Prostate gland (tissue), 2 donors: Measurements from ENCODE around the gene PALLD. TPM values are rescaled to one million over a fixed set of nuclear protein-coding genes. Genes with fewer than 3 reads are reported as not detected.

ENCODE experiments used
- DNase-seq: peaks from one replicate; pipeline ENCODE4 v3.0.0-alpha.2; 2019; ENCODE audit warnings: low spot score
- H3K27ac ChIP-seq, 2 donors: fragments of 200-600 bp; sonication (generic); 2 replicates each; pipeline ENCODE4 v1.5.1; 2017 to 2019
- H3K27me3 ChIP-seq: fragments of 200-600 bp; sonication (generic); replicated peaks from 2 replicates; pipeline ENCODE4 v1.5.1; 2019; ENCODE audit not compliant: insufficient read depth
- H3K36me3 ChIP-seq, 2 donors: fragments of 200-600 bp; sonication (generic); 1 replicate in 1 of 2; 2 replicates in 1 of 2; pipeline versions ENCODE4 v1.5.1 to v1.8.1; 2017 to 2019
- H3K4me1 ChIP-seq: fragments of 200-600 bp; sonication (generic); replicated peaks from 2 replicates; pipeline ENCODE4 v1.5.1; 2019
- H3K4me3 ChIP-seq, 2 donors: fragments of 200-600 bp; sonication (generic); 2 replicates each; pipeline ENCODE4 v1.5.1; 2017 to 2019
- H3K9me3 ChIP-seq: fragments of 200-600 bp; sonication (generic); 2 replicates; pipeline ENCODE4 v1.5.1; 2017
- CTCF ChIP-seq, 4 experiments: fragments of 200-600 bp in 2 of 4; fragments of 450-650 bp in 2 of 4; sonication (generic) in 2 of 4; IDR thresholded peaks; 1 replicate in 3 of 4; 2 replicates in 1 of 4; pipeline ENCODE4 v1.5.1; 2016 to 2019; ENCODE audit warnings: antibody characterized with exemption in 4 of 4, mild to moderate bottlenecking in 2 of 4, moderate library complexity in 2 of 4
- POLR2A ChIP-seq: fragments of 450-650 bp; IDR thresholded peaks from one replicate; pipeline ENCODE4 v1.6.1; 2016; ENCODE audit warnings: antibody characterized with exemption, mild to moderate bottlenecking
- POLR2AphosphoS5 ChIP-seq: sonication (generic); formaldehyde crosslinking; IDR thresholded peaks from one replicate; pipeline ENCODE4 v1.6.1; 2017; ENCODE audit warnings: antibody characterized with exemption
- WGBS: methylation state at CpG from one replicate; pipeline ENCODE4 v1.1.5; 2018; 5-methylcytosine and 5-hydroxymethylcytosine counted together
- intact Hi-C: fragments of 100-400 bp; cut with DNase I; formaldehyde crosslinking; loops from one replicate; pipeline ENCODE4 v1.14.2; 2022
- total RNA-seq, 2 donors: library from RNA; depleted of rRNA; stranded (reverse); fragments of >200 nt; gene quantifications; one replicate each; pipeline ENCODE4 v1.1.0, GENCODE V29; 2016

Gene PALLD
- total RNA-seq, 2 donors from 2014 or later, result 252 TPM

- Histone ChIP-seq H3K27ac (no peak overlapping the region), H3K4me1 (no peaks in the 10 kb centered on the region), H3K9me3 (no peaks in the 10 kb centered on the region), H3K4me3 (no peak overlapping the region), H3K36me3 (no peaks in the 10 kb centered on the region), H3K27me3 (no peaks in the 10 kb centered on the region)
- DNase-seq, result no peak
- 82% methylated on average over 3 of the region's 3 CpGs for WGBS
- intact Hi-C loops, result no loop called here
- TF ChIP-seq CTCF (IDR thresholded peaks at IDR 0.05) (no peak), POLR2A (no peak), POLR2AphosphoS5 (no peak)
Observed at GRCh38 chr4:168605411-168605810, 108.6 kb downstream of the PALLD start.

- 90% methylated on average over 5 of the region's 5 CpGs for WGBS
- H3K4me3 ChIP-seq, result no peak overlapping the region
- intact Hi-C loops, result no loop called here
- no peaks in the 10 kb centered on the region for H3K9me3 ChIP-seq
- H3K4me1 ChIP-seq, result no peaks in the 10 kb centered on the region
- H3K27ac ChIP-seq, result no peak overlapping the region
- no peak for DNase-seq
- TF ChIP-seq CTCF (IDR thresholded peaks at IDR 0.05) (no peak), POLR2AphosphoS5 (no peak), POLR2A (no peak)
- no peaks in the 10 kb centered on the region for H3K27me3 ChIP-seq
- H3K36me3 ChIP-seq, result no peaks in the 10 kb centered on the region
Observed at GRCh38 chr4:168607215-168607614, 110.4 kb downstream of the PALLD start.

GRCh38 chr4:168608771-168609170 lies 111.9 kb downstream of the PALLD start:
- 84% methylated on average over 4 of the region's 4 CpGs for WGBS
- Histone ChIP-seq H3K27ac (no peak overlapping the region), H3K27me3 (no peaks in the 10 kb centered on the region), H3K36me3 (no peaks in the 10 kb centered on the region), H3K4me1 (no peaks in the 10 kb centered on the region), H3K9me3 (no peaks in the 10 kb centered on the region), H3K4me3 (no peak overlapping the region)
- TF ChIP-seq CTCF (IDR thresholded peaks at IDR 0.05), result no peak
- TF ChIP-seq POLR2A, result no peak
- intact Hi-C loops, result no loop called here
- no peak for DNase-seq

GRCh38 chr4:168609369-168609768 lies 112.5 kb downstream of the PALLD start:
- intact Hi-C loops, result no loop called here
- Histone ChIP-seq H3K36me3 (no peaks in the 10 kb centered on the region), H3K4me1 (no peaks in the 10 kb centered on the region), H3K9me3 (no peaks in the 10 kb centered on the region), H3K4me3 (no peak overlapping the region), H3K27ac (no peak overlapping the region), H3K27me3 (no peaks in the 10 kb centered on the region)
- TF ChIP-seq POLR2A (no peak), CTCF (IDR thresholded peaks at IDR 0.05) (no peak), POLR2AphosphoS5 (no peak)
- WGBS, result 100% methylated on average over 4 of the region's 4 CpGs
- no peak for DNase-seq

- no peak for TF ChIP-seq CTCF (IDR thresholded peaks at IDR 0.05)
- TF ChIP-seq POLR2AphosphoS5, result no peak
- TF ChIP-seq POLR2A, result no peak
- intact Hi-C loops, result no loop called here
- H3K27ac ChIP-seq, result no peak overlapping the region
- H3K36me3 ChIP-seq, result no peaks in the 10 kb centered on the region
- H3K4me1 ChIP-seq, result no peaks in the 10 kb centered on the region
- DNase-seq, result no peak
- H3K9me3 ChIP-seq, result no peaks in the 10 kb centered on the region
- 42% methylated on average over 6 of the region's 6 CpGs for WGBS
- H3K4me3 ChIP-seq, result no peak overlapping the region
- no peaks in the 10 kb centered on the region for H3K27me3 ChIP-seq
Observed at GRCh38 chr4:168610911-168611530, 114.2 kb downstream of the PALLD start.
